Right lobe of liver (tissue), 6 donors: ENCODE results near the gene SLC24A1. TPM values are rescaled to one million over a fixed set of nuclear protein-coding genes. Genes with fewer than 3 reads are reported as not detected.

ENCODE experiments used
- ATAC-seq, 4 donors: fragments of 200-7000 bp; cut with Tn5 transposase; one replicate each; pipeline ENCODE4 v1.9.1; 2020; ENCODE audit warnings: mild to moderate bottlenecking in 4 of 4, moderate library complexity in 4 of 4
- DNase-seq, 3 donors: peaks; one replicate each; pipeline ENCODE4 v3.0.0-alpha.2; 2020
- H3K27ac ChIP-seq, 3 donors: fragments of 200-600 bp; one replicate each; pipeline ENCODE4 v1.8.0; 2022
- H3K27me3 ChIP-seq, 2 donors: fragments of 200-600 bp; one replicate each; pipeline ENCODE4 v1.8.0; 2022
- H3K36me3 ChIP-seq, 4 donors: fragments of 200-600 bp; sonication (generic) in 1 of 4; one replicate each; pipeline versions ENCODE4 v1.5.1 to v1.8.0; 2017 to 2022; ENCODE audit warnings: control low read depth in 1 of 4
- H3K4me1 ChIP-seq, 4 donors: fragments of 200-600 bp; sonication (generic) in 1 of 4; one replicate each; pipeline versions ENCODE4 v1.5.1 to v1.8.0; 2017 to 2022; ENCODE audit warnings: control low read depth in 1 of 4
- H3K4me3 ChIP-seq, 3 donors: fragments of 200-600 bp; one replicate each; pipeline ENCODE4 v1.8.0; 2022
- H3K9me3 ChIP-seq, 4 donors: fragments of 200-600 bp; sonication (generic) in 1 of 4; one replicate each; pipeline versions ENCODE4 v1.5.1 to v1.8.0; 2017 to 2022; ENCODE audit warnings: control low read depth in 1 of 4
- POLR2A ChIP-seq: fragments of 450-650 bp; IDR thresholded peaks from one replicate; pipeline ENCODE4 v1.6.1; 2017; ENCODE audit warnings: antibody characterized with exemption, mild to moderate bottlenecking
- WGBS: methylation state at CpG from one replicate; pipeline ENCODE4 v1.1.6; 2018; ENCODE audit warnings: low coverage, low lambda C conversion rate; ENCODE audit not compliant: insufficient coverage; ENCODE audit errors: missing lambda C conversion rate; 5-methylcytosine and 5-hydroxymethylcytosine counted together
- intact Hi-C, 2 donors: fragments of 100-400 bp; cut with DNase I; formaldehyde crosslinking; loops; one replicate each; pipeline versions ENCODE4 v1.11.2 to v1.14.1; 2022
- total RNA-seq, 6 experiments: library from RNA; depleted of rRNA in 2 of 6; stranded (reverse); fragments of >200 nt in 2 of 6; fragmentation: NEBNext Ultra II Directional in 3 of 6; extraction: Animal tissue kit (Norgen Biotek cat#: 25700) in 3 of 6; gene quantifications; one replicate each; pipeline versions ENCODE4 v1.1.0 to v1.2.4, GENCODE V29; 2016 to 2023
- TF ChIP-seq, protein P1 (sequence below), 4 donors: fragments of 200-600 bp in 3 of 4; fragments of 450-650 bp in 1 of 4; IDR thresholded peaks; one replicate each; pipeline versions ENCODE4 v1.5.1 to v1.8.0; 2016 to 2022; ENCODE audit warnings: antibody characterized with exemption in 4 of 4, mild to moderate bottlenecking in 2 of 4
- donor health status: DM: no; HTN: yes; CAD: no.
- donor health status: DM: no; HTN: no; CAD: no.
- donor health status: DM: no; HTN: no; CAD: no.
- donor health status: DM: no; HTN: yes; CAD: no.
- donor health status: DM: no; HTN: yes; CAD: no.

Gene SLC24A1
- total RNA-seq, 6 experiments from 2014 or later = 1.7 to 5.0 (median 4.8) TPM

DNA sequence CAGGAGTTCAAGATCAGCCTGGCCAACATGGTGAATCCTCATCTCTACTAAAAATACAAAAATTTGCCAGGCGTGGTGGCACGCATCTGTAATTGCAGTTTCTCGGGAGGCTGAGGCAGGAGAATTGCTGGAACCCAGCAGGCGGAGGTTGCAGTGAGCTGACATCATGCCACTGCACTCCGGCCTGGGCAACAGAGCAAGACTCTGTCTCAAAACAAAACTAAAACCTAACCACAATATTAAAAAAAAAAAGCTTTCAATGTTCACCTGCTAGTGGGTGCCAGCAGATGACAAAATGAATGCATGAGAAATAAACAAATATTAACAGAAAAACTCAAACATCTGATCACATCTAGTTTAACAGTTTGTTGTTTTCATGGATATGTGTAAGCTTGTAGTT is 9.0 kb downstream of the SLC24A1 start:
- Histone ChIP-seq H3K36me3 (no peaks in the 10 kb centered on the region), H3K27ac (no peak overlapping the region), H3K4me3 (no peak overlapping the region), H3K4me1 (no peaks in the 10 kb centered on the region), H3K9me3 (no peaks in the 10 kb centered on the region), H3K27me3 (no peaks in the 10 kb centered on the region)
- ATAC-seq = no peak
- TF ChIP-seq POLR2A = no peak
- TF ChIP-seq, protein P1, sequence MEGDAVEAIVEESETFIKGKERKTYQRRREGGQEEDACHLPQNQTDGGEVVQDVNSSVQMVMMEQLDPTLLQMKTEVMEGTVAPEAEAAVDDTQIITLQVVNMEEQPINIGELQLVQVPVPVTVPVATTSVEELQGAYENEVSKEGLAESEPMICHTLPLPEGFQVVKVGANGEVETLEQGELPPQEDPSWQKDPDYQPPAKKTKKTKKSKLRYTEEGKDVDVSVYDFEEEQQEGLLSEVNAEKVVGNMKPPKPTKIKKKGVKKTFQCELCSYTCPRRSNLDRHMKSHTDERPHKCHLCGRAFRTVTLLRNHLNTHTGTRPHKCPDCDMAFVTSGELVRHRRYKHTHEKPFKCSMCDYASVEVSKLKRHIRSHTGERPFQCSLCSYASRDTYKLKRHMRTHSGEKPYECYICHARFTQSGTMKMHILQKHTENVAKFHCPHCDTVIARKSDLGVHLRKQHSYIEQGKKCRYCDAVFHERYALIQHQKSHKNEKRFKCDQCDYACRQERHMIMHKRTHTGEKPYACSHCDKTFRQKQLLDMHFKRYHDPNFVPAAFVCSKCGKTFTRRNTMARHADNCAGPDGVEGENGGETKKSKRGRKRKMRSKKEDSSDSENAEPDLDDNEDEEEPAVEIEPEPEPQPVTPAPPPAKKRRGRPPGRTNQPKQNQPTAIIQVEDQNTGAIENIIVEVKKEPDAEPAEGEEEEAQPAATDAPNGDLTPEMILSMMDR (IDR thresholded peaks at IDR 0.05) = no peak
- WGBS = 85% methylated on average over 5 of the region's 5 CpGs
- no peak for DNase-seq
- intact Hi-C loops = no loop called here

DNA sequence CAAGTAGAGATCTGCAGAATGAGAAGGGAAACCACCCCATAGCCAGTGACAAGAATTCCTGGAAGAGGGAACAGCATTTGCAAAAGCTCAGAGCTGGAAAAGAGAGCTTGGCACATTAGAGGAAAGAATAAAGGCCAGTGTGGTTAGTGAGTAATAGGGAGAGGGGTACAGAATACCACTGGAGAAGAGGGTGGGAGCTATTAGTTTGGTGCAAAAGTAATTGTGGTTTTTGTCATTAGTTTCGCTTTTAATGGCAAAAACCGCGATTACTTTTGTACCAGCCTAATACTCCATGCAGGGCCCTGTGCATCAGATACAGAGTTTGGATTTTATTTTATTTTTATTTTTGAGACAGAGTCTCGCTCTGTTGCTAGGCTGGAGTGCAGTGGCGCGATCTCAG is 9.8 kb downstream of the SLC24A1 start:
- 80% methylated on average over 5 of the region's 6 CpGs for WGBS
- intact Hi-C loops = no loop called here
- no peaks in the 10 kb centered on the region for H3K27me3 ChIP-seq
- no peak overlapping the region for H3K27ac ChIP-seq
- no peak for DNase-seq
- H3K4me3 ChIP-seq = no peak overlapping the region
- no peak for TF ChIP-seq POLR2A
- TF ChIP-seq, protein P1 (IDR thresholded peaks at IDR 0.05) = no peak
- no peaks in the 10 kb centered on the region for H3K9me3 ChIP-seq
- no peaks in the 10 kb centered on the region for H3K36me3 ChIP-seq
- H3K4me1 ChIP-seq = no peaks in the 10 kb centered on the region
- ATAC-seq = no peak

DNA sequence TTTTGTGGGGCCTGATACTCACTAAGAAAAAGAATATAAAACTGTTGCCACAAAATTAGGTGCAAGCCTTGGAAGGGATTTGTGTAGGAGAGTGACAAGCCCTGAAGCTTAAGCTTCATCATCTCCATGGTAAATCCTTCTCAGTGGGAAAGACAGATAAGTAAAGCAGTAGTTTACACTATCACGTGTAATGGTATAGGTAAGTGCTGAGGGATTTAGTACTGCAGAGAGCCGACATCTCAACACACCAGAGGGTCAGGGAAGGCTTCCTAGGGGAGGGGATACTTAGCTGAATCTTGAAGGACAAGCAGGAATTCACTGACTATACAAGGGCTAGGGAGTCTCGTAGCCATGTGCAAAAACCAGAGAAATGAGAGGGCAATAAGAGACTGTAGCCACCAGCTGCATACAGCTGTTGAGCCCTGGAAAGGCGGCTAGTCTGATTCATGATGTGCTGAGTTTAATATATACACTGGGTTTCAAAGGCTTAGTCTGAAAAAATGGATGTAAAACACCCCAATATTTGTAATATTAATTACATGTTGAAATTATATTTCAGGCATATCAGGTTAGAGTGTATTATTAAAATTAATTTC is 11.1 kb downstream of the SLC24A1 start:
- WGBS = 85% methylated on average over 4 of the region's 4 CpGs
- H3K36me3 ChIP-seq = no peaks in the 10 kb centered on the region
- DNase-seq (no peak), ATAC-seq (no peak)
- H3K9me3 ChIP-seq = no peaks in the 10 kb centered on the region
- intact Hi-C loops = no loop called here
- no peaks in the 10 kb centered on the region for H3K27me3 ChIP-seq
- H3K4me3 ChIP-seq = no peak overlapping the region
- H3K4me1 ChIP-seq = no peaks in the 10 kb centered on the region
- no peak overlapping the region for H3K27ac ChIP-seq
- TF ChIP-seq, protein P1 (IDR thresholded peaks at IDR 0.05) = no peak
- no peak for TF ChIP-seq POLR2A

DNA sequence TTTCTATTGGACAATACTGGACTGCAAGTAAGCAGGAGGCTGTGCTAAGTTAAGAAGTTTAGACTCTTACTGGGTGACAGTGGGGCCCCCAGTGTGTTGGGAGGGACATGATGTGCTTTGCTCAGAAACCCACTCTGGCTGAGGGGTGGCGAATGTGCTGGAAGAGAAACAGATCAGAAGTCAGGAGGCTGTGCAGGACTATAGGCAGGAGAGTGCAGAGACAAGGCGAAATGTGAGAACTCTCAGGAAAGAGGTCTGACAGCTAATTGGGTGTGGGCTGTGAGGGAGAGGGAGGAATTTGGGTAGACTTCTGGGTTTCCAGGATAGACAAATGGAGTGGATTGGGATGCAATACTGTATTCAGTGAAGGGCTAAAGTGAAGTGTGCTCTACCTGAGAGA is 12.0 kb downstream of the SLC24A1 start:
- no peaks in the 10 kb centered on the region for H3K36me3 ChIP-seq
- intact Hi-C loops = no loop called here

More for the DNA sequence above, 12.0 kb downstream of the SLC24A1 start:
- no peak overlapping the region for H3K27ac ChIP-seq
- no peaks in the 10 kb centered on the region for H3K27me3 ChIP-seq
- 94% methylated on average over 2 of the region's 2 CpGs for WGBS
- H3K4me1 ChIP-seq = no peaks in the 10 kb centered on the region
- H3K4me3 ChIP-seq = no peak overlapping the region
- ATAC-seq = no peak
- DNase-seq = no peak
- H3K9me3 ChIP-seq = no peaks in the 10 kb centered on the region
- TF ChIP-seq, protein P1 (IDR thresholded peaks at IDR 0.05) = no peak
- no peak for TF ChIP-seq POLR2A
